GM10248 (cell line): ENCODE measurements around the gene ACOT7.
A peak's percentile ranks its signal among the peaks of the same experiment; 100 is the strongest.

Experiments
- CTCF ChIA-PET: fragments of 300-600 bp; sonication (Branson Sonifier 250); formaldehyde crosslinking; extraction: SDS; loops from one replicate; lab custom pipeline; 2021; ENCODE audit warnings: antibody characterized with exemption; lab: Yijun Ruan, JAX
- POLR2A ChIA-PET: fragments of 350-650 bp; sonication (Branson Sonifier 250); formaldehyde crosslinking; extraction: SDS; loops from one replicate; lab custom pipeline; 2020; ENCODE audit warnings: antibody characterized with exemption; lab: Yijun Ruan, JAX
- DNase-seq: peaks from one replicate; pipeline ENCODE4 v3.0.0; 2012; ENCODE audit errors: extremely low spot score
- CTCF ChIP-seq: IDR thresholded peaks from 2 replicates; pipeline ENCODE4 v1.5.1; 2012; ENCODE audit warnings: mild to moderate bottlenecking, low read depth; ENCODE audit errors: extremely low read depth, missing control alignments, control extremely low read depth

The ACOT7 gene

GRCh38 chr1:6260433-6260934 lies 133.1 kb downstream of the ACOT7 start:
- DNase-seq: peak; percentile 58
- CTCF ChIA-PET: interaction anchor here (1.3 to 9.2 kb wide), 2 partner anchors 14 to 83 kb away, joined by 4 to 64 read pairs; no protein-coding TSS in a partner anchor
- no peak for TF ChIP-seq CTCF
- POLR2A ChIA-PET: no interaction called here

- ChIA-PET POLR2A (no interaction called here), CTCF (interaction anchor here (1.3 to 9.2 kb wide), 2 partner anchors 13 to 84 kb away, joined by 4 to 64 read pairs; no protein-coding TSS in a partner anchor)
- DNase-seq: peak; percentile 90
- TF ChIP-seq CTCF: no peak
Observed at GRCh38 chr1:6259491-6260362, 133.8 kb downstream of the ACOT7 start.

DNA sequence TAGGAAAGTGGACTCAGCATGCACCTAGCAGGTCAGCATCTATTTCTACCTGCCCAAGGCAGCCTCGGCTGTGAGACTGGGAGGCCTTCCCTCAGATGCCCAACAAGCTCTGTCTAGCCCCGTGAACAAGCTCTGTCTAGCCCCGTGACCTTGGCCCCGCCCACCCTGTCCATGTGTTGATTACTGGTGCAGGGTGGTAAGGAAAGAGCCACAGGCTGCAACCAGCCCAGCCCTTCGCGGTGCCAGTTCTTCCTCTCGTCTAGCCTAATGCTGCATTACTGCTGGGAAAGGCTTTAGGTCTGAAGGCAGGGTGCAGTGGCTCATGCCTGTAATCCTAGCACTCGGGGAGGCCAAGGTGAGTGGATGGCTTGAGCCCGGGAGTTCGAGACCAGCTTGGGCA lies 134.9 kb downstream of the ACOT7 start:
- DNase-seq: no peak
- ChIA-PET POLR2A (interaction anchor here (1.0 kb wide), 1 partner anchor 10 kb away, joined by 3 read pairs; no protein-coding TSS in a partner anchor), CTCF (interaction anchor here (9.2 kb wide), 1 partner anchor 12 kb away, joined by 64 read pairs; no protein-coding TSS in a partner anchor)
- no peak for TF ChIP-seq CTCF

DNA sequence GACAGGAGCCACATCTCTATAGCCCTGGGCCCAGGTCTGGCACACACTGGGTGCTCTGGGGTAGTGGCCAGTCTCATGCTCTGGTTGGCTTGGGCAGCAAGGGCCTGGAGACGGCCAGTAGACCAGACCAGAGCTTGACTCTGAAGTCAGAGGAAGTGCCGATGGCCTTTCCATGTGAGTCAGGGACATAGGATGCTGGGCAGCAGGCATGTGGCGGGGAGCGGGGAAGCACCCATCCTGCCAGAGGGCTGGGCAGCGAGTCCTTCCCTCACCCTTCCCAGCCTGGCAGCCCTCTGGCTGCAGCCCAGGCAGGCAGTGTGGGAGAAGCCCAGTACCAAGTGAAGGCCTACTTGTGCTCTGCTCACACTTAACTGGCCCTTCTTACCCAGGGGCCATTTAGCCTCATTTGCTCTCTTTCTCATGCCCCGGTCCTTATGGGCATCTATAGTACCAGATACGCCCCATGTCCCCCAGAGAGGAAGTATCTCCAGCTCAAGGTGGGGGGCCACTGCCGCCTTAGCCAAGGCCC lies 136.0 kb downstream of the ACOT7 start:
- POLR2A ChIA-PET: no interaction called here

GRCh38 chr1:6256645-6257044 lies 136.9 kb downstream of the ACOT7 start:
- POLR2A ChIA-PET: no interaction called here
- CTCF ChIA-PET: interaction anchor here (3.3 kb wide), 1 partner anchor 10 kb away, joined by 30 read pairs; no protein-coding TSS in a partner anchor
- no peak for TF ChIP-seq CTCF
- DNase-seq: no peak

More for the DNA sequence above, 136.0 kb downstream of the ACOT7 start:
- DNase-seq: no peak
- CTCF ChIA-PET: interaction anchor here (3.3 kb wide), 1 partner anchor 11 kb away, joined by 30 read pairs; no protein-coding TSS in a partner anchor
- no peak for TF ChIP-seq CTCF

- CTCF ChIA-PET: interaction anchor here (3.3 kb wide), 1 partner anchor 8 kb away, joined by 30 read pairs; no protein-coding TSS in a partner anchor
- POLR2A ChIA-PET: no interaction called here
- no peak for TF ChIP-seq CTCF
- no peak for DNase-seq
Observed at GRCh38 chr1:6254691-6255090, 138.9 kb downstream of the ACOT7 start.
